C4-2B (cell line): ENCODE data around the gene CTSL.

ENCODE experiments used
- ZFX ChIP-seq: fragments of 450-650 bp; IDR thresholded peaks from 2 replicates; pipeline ENCODE4 v1.6.1; 2017
- TF ChIP-seq, protein P1 (sequence below): fragments of 450-650 bp; conservative IDR thresholded peaks from 2 replicates; pipeline ENCODE4 v1.5.1; 2017; ENCODE audit warnings: mild to moderate bottlenecking

DNA sequence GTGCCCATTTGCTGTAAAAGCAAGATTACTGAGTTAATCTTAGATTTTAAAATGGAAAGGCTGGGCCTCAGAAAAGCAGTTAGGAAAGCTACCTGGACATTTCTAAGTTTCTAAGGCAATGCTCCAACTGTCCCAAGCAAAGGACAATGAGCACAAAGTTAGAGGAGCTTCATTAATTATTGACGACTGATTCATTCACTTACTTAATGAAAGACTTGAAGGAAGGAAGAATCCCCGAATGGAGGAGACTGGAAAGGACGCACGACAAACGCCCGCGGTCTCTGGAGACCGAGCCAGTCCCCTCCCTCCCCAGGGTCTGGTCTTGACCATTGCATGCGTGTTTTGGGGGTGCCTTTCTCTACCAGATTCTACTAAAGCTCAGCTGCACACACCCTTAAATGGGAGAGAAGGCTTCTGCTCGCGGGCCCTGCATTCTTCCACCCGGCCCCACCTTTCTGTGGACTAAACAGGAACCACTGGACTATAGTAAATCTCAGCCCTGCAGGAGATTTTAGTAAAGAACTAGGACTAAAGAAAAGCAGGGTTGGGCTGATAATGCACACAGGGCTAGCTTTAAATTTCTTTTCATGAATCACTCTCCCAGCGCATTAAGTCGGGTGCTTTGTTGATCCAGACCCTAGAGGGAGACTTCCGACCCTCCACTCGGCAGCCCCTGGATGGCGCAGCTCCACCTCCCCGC lies 44.8 kb downstream of the CTSL start:
- TF ChIP-seq, protein P1, sequence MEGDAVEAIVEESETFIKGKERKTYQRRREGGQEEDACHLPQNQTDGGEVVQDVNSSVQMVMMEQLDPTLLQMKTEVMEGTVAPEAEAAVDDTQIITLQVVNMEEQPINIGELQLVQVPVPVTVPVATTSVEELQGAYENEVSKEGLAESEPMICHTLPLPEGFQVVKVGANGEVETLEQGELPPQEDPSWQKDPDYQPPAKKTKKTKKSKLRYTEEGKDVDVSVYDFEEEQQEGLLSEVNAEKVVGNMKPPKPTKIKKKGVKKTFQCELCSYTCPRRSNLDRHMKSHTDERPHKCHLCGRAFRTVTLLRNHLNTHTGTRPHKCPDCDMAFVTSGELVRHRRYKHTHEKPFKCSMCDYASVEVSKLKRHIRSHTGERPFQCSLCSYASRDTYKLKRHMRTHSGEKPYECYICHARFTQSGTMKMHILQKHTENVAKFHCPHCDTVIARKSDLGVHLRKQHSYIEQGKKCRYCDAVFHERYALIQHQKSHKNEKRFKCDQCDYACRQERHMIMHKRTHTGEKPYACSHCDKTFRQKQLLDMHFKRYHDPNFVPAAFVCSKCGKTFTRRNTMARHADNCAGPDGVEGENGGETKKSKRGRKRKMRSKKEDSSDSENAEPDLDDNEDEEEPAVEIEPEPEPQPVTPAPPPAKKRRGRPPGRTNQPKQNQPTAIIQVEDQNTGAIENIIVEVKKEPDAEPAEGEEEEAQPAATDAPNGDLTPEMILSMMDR: no peak
- no peak for TF ChIP-seq ZFX
